B cell (primary cell): ENCODE measurements around the gene RIN3.

Experiments
- EZH2 ChIP-seq: IDR thresholded peaks from 2 replicates; pipeline ENCODE4 v1.6.1; 2012; ENCODE audit warnings: borderline replicate concordance, low read depth, mild to moderate bottlenecking, moderate library complexity, low read length; ENCODE audit not compliant: insufficient read depth, poor library complexity, severe bottlenecking
- TF ChIP-seq, protein P1 (sequence below): fragments of 200-600 bp; IDR thresholded peaks from one replicate; pipeline ENCODE4 v1.8.0; 2022; ENCODE audit warnings: antibody characterized with exemption, mild to moderate bottlenecking

- TF ChIP-seq, protein P1, sequence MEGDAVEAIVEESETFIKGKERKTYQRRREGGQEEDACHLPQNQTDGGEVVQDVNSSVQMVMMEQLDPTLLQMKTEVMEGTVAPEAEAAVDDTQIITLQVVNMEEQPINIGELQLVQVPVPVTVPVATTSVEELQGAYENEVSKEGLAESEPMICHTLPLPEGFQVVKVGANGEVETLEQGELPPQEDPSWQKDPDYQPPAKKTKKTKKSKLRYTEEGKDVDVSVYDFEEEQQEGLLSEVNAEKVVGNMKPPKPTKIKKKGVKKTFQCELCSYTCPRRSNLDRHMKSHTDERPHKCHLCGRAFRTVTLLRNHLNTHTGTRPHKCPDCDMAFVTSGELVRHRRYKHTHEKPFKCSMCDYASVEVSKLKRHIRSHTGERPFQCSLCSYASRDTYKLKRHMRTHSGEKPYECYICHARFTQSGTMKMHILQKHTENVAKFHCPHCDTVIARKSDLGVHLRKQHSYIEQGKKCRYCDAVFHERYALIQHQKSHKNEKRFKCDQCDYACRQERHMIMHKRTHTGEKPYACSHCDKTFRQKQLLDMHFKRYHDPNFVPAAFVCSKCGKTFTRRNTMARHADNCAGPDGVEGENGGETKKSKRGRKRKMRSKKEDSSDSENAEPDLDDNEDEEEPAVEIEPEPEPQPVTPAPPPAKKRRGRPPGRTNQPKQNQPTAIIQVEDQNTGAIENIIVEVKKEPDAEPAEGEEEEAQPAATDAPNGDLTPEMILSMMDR: no peak
- TF ChIP-seq EZH2: no peak
These were observed 48.9 kb upstream of the RIN3 start for GRCh38 chr14:92464716-92465115.
